ENCODE data around the gene VAV2.

VAV2 gene

GRCh38 chr9:133762488-133763271 is 229.4 kb downstream of the VAV2 start:
- no peak overlapping the region for H3K27ac ChIP-seq (ENCODE audit: insufficient read depth in 1 of 2, low read depth in 1 of 2, low read length in 2 of 2, poor library complexity in 1 of 2, severe bottlenecking in 2 of 2)
- CTCF ChIA-PET = no interaction called here

GRCh38 chr9:133761641-133762248 is 230.4 kb downstream of the VAV2 start:
- WGBS (ENCODE audit: insufficient coverage) = 87% methylated on average over 10 of the region's 11 CpGs
- DNase-seq = no peak
- POLR2A ChIA-PET = no interaction called here

More at GRCh38 chr9:133762488-133763271, 229.4 kb downstream of the VAV2 start:
- Histone ChIP-seq H3K9me3 (ENCODE audit: control extremely low read depth in 1 of 5, control insufficient read depth in 4 of 5, insufficient read depth in 2 of 5, low read depth in 1 of 5, low read length in 4 of 5) (peaks cover 0 to 8% (median 6%) of the 10 kb centered on the region in 5 experiments), H3K4me1 (ENCODE audit: control extremely low read depth in 1 of 4, control insufficient read depth in 4 of 4, insufficient read depth in 4 of 4, low read length in 3 of 4) (no peaks in the 10 kb centered on the region), H3K4me3 (ENCODE audit: control insufficient read depth in 1 of 7, extremely low read depth in 1 of 7, insufficient read depth in 4 of 7, low read depth in 2 of 7, low read length in 6 of 7) (no peak overlapping the region), H3K27me3 (replicated peaks in 2 of 5; ENCODE audit: control insufficient read depth in 4 of 5, insufficient read depth in 5 of 5, low read length in 4 of 5) (no peaks in the 10 kb centered on the region), H3K36me3 (ENCODE audit: control insufficient read depth in 4 of 4, insufficient read depth in 4 of 4, low read length in 3 of 4) (peaks cover 0 to 10% (median 3%) of the 10 kb centered on the region in 4 experiments)
- 98% methylated on average over 17 of the region's 19 CpGs for WGBS (ENCODE audit: insufficient coverage)
- POLR2A ChIA-PET = no interaction called here
- DNase-seq = no peak

GRCh38 chr9:133760713-133761290 is 231.3 kb downstream of the VAV2 start:
- H3K27ac ChIP-seq (ENCODE audit: insufficient read depth in 1 of 2, low read depth in 1 of 2, low read length in 2 of 2, poor library complexity in 1 of 2, severe bottlenecking in 2 of 2) = no peak overlapping the region
- no peaks in the 10 kb centered on the region for H3K4me1 ChIP-seq (ENCODE audit: control extremely low read depth in 1 of 4, control insufficient read depth in 4 of 4, insufficient read depth in 4 of 4, low read length in 3 of 4)
- H3K36me3 ChIP-seq (ENCODE audit: control insufficient read depth in 4 of 4, insufficient read depth in 4 of 4, low read length in 3 of 4) = peaks cover 0 to 7% (median 3%) of the 10 kb centered on the region in 4 experiments
- H3K27me3 ChIP-seq (replicated peaks in 2 of 5; ENCODE audit: control insufficient read depth in 4 of 5, insufficient read depth in 5 of 5, low read length in 4 of 5) = no peaks in the 10 kb centered on the region
- no peak overlapping the region for H3K4me3 ChIP-seq (ENCODE audit: control insufficient read depth in 1 of 7, extremely low read depth in 1 of 7, insufficient read depth in 4 of 7, low read depth in 2 of 7, low read length in 6 of 7)
- no CpG with 5 or more reads among the region's 11 CpGs for WGBS (ENCODE audit: insufficient coverage)
- ChIA-PET CTCF (interaction anchor here (0.8 to 1.0 kb wide), 3 partner anchors 32 to 227 kb away, joined by 3 to 6 read pairs (median 3); no protein-coding TSS in a partner anchor), POLR2A (no interaction called here)
- peaks cover 0 to 5% (median 0%) of the 10 kb centered on the region in 5 experiments for H3K9me3 ChIP-seq (ENCODE audit: control extremely low read depth in 1 of 5, control insufficient read depth in 4 of 5, insufficient read depth in 2 of 5, low read depth in 1 of 5, low read length in 4 of 5)
- no peak for DNase-seq

More at GRCh38 chr9:133761641-133762248, 230.4 kb downstream of the VAV2 start:
- H3K4me3 ChIP-seq (ENCODE audit: control insufficient read depth in 1 of 7, extremely low read depth in 1 of 7, insufficient read depth in 4 of 7, low read depth in 2 of 7, low read length in 6 of 7) = no peak overlapping the region
- no peaks in the 10 kb centered on the region for H3K4me1 ChIP-seq (ENCODE audit: control extremely low read depth in 1 of 4, control insufficient read depth in 4 of 4, insufficient read depth in 4 of 4, low read length in 3 of 4)
- no peak overlapping the region for H3K27ac ChIP-seq (ENCODE audit: insufficient read depth in 1 of 2, low read depth in 1 of 2, low read length in 2 of 2, poor library complexity in 1 of 2, severe bottlenecking in 2 of 2)
- no peaks in the 10 kb centered on the region for H3K27me3 ChIP-seq (replicated peaks in 2 of 5; ENCODE audit: control insufficient read depth in 4 of 5, insufficient read depth in 5 of 5, low read length in 4 of 5)
- peaks cover 0 to 7% (median 3%) of the 10 kb centered on the region in 4 experiments for H3K36me3 ChIP-seq (ENCODE audit: control insufficient read depth in 4 of 4, insufficient read depth in 4 of 4, low read length in 3 of 4)
- peaks cover 0 to 5% (median 0%) of the 10 kb centered on the region in 5 experiments for H3K9me3 ChIP-seq (ENCODE audit: control extremely low read depth in 1 of 5, control insufficient read depth in 4 of 5, insufficient read depth in 2 of 5, low read depth in 1 of 5, low read length in 4 of 5)
- CTCF ChIA-PET = interaction anchor here (1.0 kb wide), 1 partner anchor 151 kb away, joined by 6 read pairs; no protein-coding TSS in a partner anchor

GRCh38 chr9:133759946-133760345 is 232.2 kb downstream of the VAV2 start:
- Histone ChIP-seq H3K4me1 (ENCODE audit: control extremely low read depth in 1 of 4, control insufficient read depth in 4 of 4, insufficient read depth in 4 of 4, low read length in 3 of 4) (peaks cover 0 to 1% (median 0%) of the 10 kb centered on the region in 4 experiments), H3K27ac (ENCODE audit: insufficient read depth in 1 of 2, low read depth in 1 of 2, low read length in 2 of 2, poor library complexity in 1 of 2, severe bottlenecking in 2 of 2) (no peak overlapping the region), H3K4me3 (ENCODE audit: control insufficient read depth in 1 of 7, extremely low read depth in 1 of 7, insufficient read depth in 4 of 7, low read depth in 2 of 7, low read length in 6 of 7) (no peak overlapping the region), H3K9me3 (ENCODE audit: control extremely low read depth in 1 of 5, control insufficient read depth in 4 of 5, insufficient read depth in 2 of 5, low read depth in 1 of 5, low read length in 4 of 5) (peaks cover 0 to 5% (median 0%) of the 10 kb centered on the region in 5 experiments), H3K36me3 (ENCODE audit: control insufficient read depth in 4 of 4, insufficient read depth in 4 of 4, low read length in 3 of 4) (peaks cover 0 to 7% (median 3%) of the 10 kb centered on the region in 4 experiments), H3K27me3 (replicated peaks in 2 of 5; ENCODE audit: control insufficient read depth in 4 of 5, insufficient read depth in 5 of 5, low read length in 4 of 5) (no peaks in the 10 kb centered on the region)
- 83% methylated on average over 1 of the region's 11 CpGs for WGBS (ENCODE audit: insufficient coverage)
- POLR2A ChIA-PET = interaction anchor here (0.6 kb wide), 1 partner anchor 1095 kb away, joined by 4 read pairs; no protein-coding TSS in a partner anchor
- no peak for DNase-seq
- CTCF ChIA-PET = no interaction called here

- CTCF ChIA-PET = interaction anchor here (1.2 kb wide), 1 partner anchor 17 kb away, joined by 3 read pairs; no protein-coding TSS in a partner anchor
- DNase-seq = no peak
Measured at GRCh38 chr9:133759146-133759900, 232.8 kb downstream of the VAV2 start.

GRCh38 chr9:133758228-133758627 is 233.9 kb downstream of the VAV2 start:
- Histone ChIP-seq H3K36me3 (ENCODE audit: control insufficient read depth in 4 of 4, insufficient read depth in 4 of 4, low read length in 3 of 4) (no peaks in the 10 kb centered on the region), H3K27me3 (replicated peaks in 2 of 5; ENCODE audit: control insufficient read depth in 4 of 5, insufficient read depth in 5 of 5, low read length in 4 of 5) (no peaks in the 10 kb centered on the region), H3K4me3 (ENCODE audit: control insufficient read depth in 1 of 7, extremely low read depth in 1 of 7, insufficient read depth in 4 of 7, low read depth in 2 of 7, low read length in 6 of 7) (no peak overlapping the region), H3K27ac (ENCODE audit: insufficient read depth in 1 of 2, low read depth in 1 of 2, low read length in 2 of 2, poor library complexity in 1 of 2, severe bottlenecking in 2 of 2) (no peak overlapping the region), H3K4me1 (ENCODE audit: control extremely low read depth in 1 of 4, control insufficient read depth in 4 of 4, insufficient read depth in 4 of 4, low read length in 3 of 4) (peaks cover 0 to 5% (median 2%) of the 10 kb centered on the region in 4 experiments), H3K9me3 (ENCODE audit: control extremely low read depth in 1 of 5, control insufficient read depth in 4 of 5, insufficient read depth in 2 of 5, low read depth in 1 of 5, low read length in 4 of 5) (no peaks in the 10 kb centered on the region)
- ChIA-PET CTCF (interaction anchor here (1.2 kb wide), 1 partner anchor 16 kb away, joined by 3 read pairs; no protein-coding TSS in a partner anchor), POLR2A (no interaction called here)
- no peak for DNase-seq
- 92% methylated on average over 4 of the region's 7 CpGs for WGBS (ENCODE audit: insufficient coverage)

More at GRCh38 chr9:133759146-133759900, 232.8 kb downstream of the VAV2 start:
- Histone ChIP-seq H3K4me1 (ENCODE audit: control extremely low read depth in 1 of 4, control insufficient read depth in 4 of 4, insufficient read depth in 4 of 4, low read length in 3 of 4) (peaks cover 0 to 5% (median 2%) of the 10 kb centered on the region in 4 experiments), H3K36me3 (ENCODE audit: control insufficient read depth in 4 of 4, insufficient read depth in 4 of 4, low read length in 3 of 4) (peaks cover 0 to 7% (median 3%) of the 10 kb centered on the region in 4 experiments), H3K27ac (ENCODE audit: insufficient read depth in 1 of 2, low read depth in 1 of 2, low read length in 2 of 2, poor library complexity in 1 of 2, severe bottlenecking in 2 of 2) (no peak overlapping the region), H3K27me3 (replicated peaks in 2 of 5; ENCODE audit: control insufficient read depth in 4 of 5, insufficient read depth in 5 of 5, low read length in 4 of 5) (no peaks in the 10 kb centered on the region), H3K9me3 (ENCODE audit: control extremely low read depth in 1 of 5, control insufficient read depth in 4 of 5, insufficient read depth in 2 of 5, low read depth in 1 of 5, low read length in 4 of 5) (no peaks in the 10 kb centered on the region), H3K4me3 (ENCODE audit: control insufficient read depth in 1 of 7, extremely low read depth in 1 of 7, insufficient read depth in 4 of 7, low read depth in 2 of 7, low read length in 6 of 7) (no peak overlapping the region)
- 88% methylated on average over 22 of the region's 32 CpGs for WGBS (ENCODE audit: insufficient coverage)
- POLR2A ChIA-PET = interaction anchor here (0.6 kb wide), 1 partner anchor 1095 kb away, joined by 4 read pairs; no protein-coding TSS in a partner anchor

All from common myeloid progenitor, CD34-positive (primary cell).